BJ (cell line): ENCODE results near the gene SPTBN5. TPM values are rescaled to one million over a fixed set of nuclear protein-coding genes. Genes with fewer than 3 reads are reported as not detected.

Experiments
- CTCF ChIA-PET: fragments of 350-600 bp; formaldehyde crosslinking; extraction: SDS; loops from one replicate; lab custom pipeline; 2021; ENCODE audit warnings: antibody characterized with exemption, inconsistent platforms; lab: Yijun Ruan, JAX
- POLR2A ChIA-PET: fragments of 300-600 bp; sonication (Branson Sonifier 250); formaldehyde crosslinking; extraction: SDS; loops from one replicate; lab custom pipeline; 2021; ENCODE audit warnings: antibody characterized with exemption; lab: Charles Lee
- DNase-seq: peaks from one replicate; pipeline ENCODE4 v3.0.0-alpha.2; 2011; ENCODE audit warnings: low read depth
- H3K27me3 ChIP-seq: 2 replicates; pipeline ENCODE4 v1.6.0; 2011; ENCODE audit warnings: low read length; ENCODE audit not compliant: control insufficient read depth, insufficient read depth
- H3K36me3 ChIP-seq: 2 replicates; pipeline ENCODE4 v1.5.1; 2011; ENCODE audit warnings: low read length; ENCODE audit not compliant: control insufficient read depth, insufficient read depth
- H3K4me3 ChIP-seq: 2 replicates; pipeline ENCODE4 v1.5.1; 2011; ENCODE audit warnings: low read depth, mild to moderate bottlenecking, control low read depth, low read length
- polyA plus RNA-seq: library from polyadenylated mRNA; depleted of rRNA; stranded (reverse); fragments of >200 nt; gene quantifications from 2 replicates; pipeline ENCODE4 v1.2.3, GENCODE V29; 2011
- TF ChIP-seq, protein P1 (sequence below): IDR thresholded peaks from 2 replicates; pipeline ENCODE4 v1.5.1; 2011; ENCODE audit warnings: low read depth, mild to moderate bottlenecking, control low read depth, inconsistent platforms, low read length, moderate library complexity; ENCODE audit not compliant: insufficient read depth

SPTBN5 gene
- polyA plus RNA-seq, 1 experiment, result 0.04 TPM

DNA sequence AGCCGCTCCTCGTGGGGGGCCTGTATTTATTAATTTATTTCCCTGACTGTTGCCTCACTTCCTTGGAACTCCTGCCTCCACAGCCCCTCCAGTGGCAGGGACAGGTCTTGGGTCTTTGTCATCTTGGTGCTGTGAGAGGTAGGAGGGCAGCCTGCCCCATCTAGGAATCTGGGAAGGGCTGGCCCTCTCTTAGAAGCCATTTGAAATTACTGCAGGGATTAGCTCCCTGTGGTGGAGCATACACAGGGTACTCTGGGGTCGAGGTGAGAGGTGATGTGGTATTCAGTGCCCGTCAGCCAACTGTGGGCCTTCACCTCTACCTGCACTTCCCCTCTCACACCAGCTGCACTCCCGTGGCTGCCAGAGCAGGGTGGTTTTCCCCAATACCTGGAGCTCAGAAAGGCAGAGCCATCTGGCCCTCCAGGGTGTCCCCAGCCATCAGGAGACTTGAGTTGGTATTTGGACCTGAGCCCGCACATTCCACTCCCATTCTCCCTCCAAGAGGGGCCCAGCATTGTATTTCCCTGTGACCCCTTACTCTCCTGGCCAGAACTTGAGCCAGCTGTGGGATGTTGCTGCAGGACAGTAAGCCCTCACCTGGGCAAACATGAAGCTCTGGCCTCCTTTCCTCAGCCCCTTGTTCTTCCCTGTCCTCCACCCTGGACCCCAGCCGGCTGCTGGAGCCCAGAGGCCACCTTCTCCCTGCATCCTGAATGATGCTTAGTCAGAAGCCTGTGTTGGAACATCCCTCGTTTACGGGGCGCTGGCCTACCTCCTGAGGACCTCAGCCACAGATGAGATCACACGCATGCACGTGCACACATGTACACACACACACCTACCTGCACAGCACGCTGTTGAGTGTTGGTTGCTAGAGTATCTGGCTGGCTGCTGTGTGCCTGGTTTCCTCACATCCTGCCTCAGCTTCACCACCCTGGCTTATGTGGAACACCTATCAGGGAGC is 68.0 kb downstream of the SPTBN5 start:
- ChIA-PET POLR2A (no interaction called here), CTCF (interaction anchor here (1.0 kb wide), 1 partner anchor 52 kb away, joined by 3 read pairs; the partner anchor contains the start of gene MAPKBP1)
- Histone ChIP-seq H3K27me3 (no peaks in the 10 kb centered on the region), H3K4me3 (no peak overlapping the region), H3K36me3 (peaks cover 28% of the 10 kb centered on the region)
- DNase-seq, result no peak
- TF ChIP-seq, protein P1, sequence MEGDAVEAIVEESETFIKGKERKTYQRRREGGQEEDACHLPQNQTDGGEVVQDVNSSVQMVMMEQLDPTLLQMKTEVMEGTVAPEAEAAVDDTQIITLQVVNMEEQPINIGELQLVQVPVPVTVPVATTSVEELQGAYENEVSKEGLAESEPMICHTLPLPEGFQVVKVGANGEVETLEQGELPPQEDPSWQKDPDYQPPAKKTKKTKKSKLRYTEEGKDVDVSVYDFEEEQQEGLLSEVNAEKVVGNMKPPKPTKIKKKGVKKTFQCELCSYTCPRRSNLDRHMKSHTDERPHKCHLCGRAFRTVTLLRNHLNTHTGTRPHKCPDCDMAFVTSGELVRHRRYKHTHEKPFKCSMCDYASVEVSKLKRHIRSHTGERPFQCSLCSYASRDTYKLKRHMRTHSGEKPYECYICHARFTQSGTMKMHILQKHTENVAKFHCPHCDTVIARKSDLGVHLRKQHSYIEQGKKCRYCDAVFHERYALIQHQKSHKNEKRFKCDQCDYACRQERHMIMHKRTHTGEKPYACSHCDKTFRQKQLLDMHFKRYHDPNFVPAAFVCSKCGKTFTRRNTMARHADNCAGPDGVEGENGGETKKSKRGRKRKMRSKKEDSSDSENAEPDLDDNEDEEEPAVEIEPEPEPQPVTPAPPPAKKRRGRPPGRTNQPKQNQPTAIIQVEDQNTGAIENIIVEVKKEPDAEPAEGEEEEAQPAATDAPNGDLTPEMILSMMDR, result no peak

DNA sequence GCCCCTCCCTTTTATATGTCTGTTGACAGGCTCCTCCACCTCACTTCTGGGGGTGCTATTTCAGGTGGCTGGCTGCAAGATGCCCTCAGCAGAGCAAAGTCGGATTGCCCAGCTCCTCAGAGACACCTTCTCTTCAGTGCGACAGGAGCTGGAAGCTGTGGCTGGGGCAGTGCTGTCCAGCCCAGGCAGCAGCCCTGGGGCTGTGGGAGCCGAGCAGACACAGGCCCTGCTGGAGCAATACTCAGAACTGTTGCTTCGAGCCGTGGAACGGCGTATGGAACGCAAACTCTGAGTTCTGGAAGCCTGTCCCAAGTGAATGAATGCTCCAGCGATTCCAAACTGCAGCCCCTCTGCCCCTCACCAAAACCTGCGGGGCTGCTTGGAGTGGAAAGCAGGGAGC is 68.7 kb downstream of the SPTBN5 start:
- POLR2A ChIA-PET, result no interaction called here
- no peak overlapping the region for H3K4me3 ChIP-seq
- peaks cover 29% of the 10 kb centered on the region for H3K36me3 ChIP-seq
- CTCF ChIA-PET, result interaction anchor here (1.0 kb wide), 1 partner anchor 51 kb away, joined by 3 read pairs; the partner anchor contains the start of gene MAPKBP1
- TF ChIP-seq, protein P1, result no peak
- no peaks in the 10 kb centered on the region for H3K27me3 ChIP-seq
- DNase-seq, result no peak

DNA sequence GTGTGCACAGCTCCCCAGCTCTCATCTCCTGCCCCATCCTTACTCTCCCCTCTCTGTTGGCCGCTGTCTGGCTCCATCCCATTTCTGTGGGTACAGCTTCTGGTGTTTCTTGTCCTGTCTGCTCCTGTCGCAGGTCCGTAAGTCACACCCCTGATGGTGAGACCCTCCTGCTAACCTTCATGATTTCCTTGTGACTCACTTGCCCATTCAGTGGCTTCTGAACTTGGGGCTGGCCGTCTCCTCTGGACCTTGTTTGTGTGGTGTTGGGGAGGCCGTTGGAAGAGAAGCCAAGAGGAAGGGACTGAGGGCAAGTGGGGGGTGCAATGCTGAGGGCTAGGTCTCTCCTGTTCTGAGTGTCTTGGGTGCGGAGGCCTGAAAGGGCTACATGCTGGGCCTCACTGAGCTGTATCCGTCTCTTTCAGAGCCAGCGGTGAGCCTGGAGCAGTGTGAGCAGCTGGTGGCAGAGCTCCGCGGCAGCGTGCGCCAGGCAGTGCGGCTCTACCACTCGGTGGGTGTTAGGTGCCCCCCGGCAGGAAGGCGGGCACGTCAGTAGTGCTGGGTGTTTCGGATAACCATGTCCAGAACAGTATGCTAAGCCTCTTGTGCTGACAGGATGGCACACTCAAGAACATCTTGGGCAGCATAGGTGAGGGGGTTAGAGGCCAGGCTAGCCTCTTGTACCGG is 69.6 kb downstream of the SPTBN5 start:
- ChIA-PET POLR2A (no interaction called here), CTCF (interaction anchor here (0.9 to 5.0 kb wide), 3 partner anchors 13 to 360 kb away, joined by 5 to 36 read pairs (median 6); partner anchors contain the start of gene MAPKBP1)
- TF ChIP-seq, protein P1, result no peak
- Histone ChIP-seq H3K36me3 (peaks cover 32% of the 10 kb centered on the region), H3K27me3 (no peaks in the 10 kb centered on the region), H3K4me3 (no peak overlapping the region)
- no peak for DNase-seq

DNA sequence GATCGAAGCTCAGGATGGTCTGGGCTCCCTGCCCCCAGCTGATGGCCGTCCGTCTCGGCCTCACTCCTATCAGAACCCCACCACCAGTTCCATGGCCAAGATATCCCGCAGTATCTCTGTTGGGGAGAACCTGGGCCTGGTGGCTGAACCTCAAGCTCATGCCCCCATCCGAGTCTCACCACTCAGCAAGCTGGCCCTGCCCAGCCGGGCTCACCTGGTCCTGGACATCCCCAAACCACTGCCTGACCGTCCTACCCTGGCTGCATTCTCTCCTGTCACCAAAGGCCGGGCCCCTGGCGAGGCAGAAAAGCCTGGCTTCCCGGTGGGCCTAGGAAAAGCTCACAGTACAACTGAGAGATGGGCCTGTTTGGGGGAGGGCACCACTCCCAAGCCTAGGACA is 70.4 kb downstream of the SPTBN5 start:
- no peaks in the 10 kb centered on the region for H3K27me3 ChIP-seq
- CTCF ChIA-PET, result interaction anchor here (0.9 to 5.0 kb wide), 3 partner anchors 12 to 359 kb away, joined by 5 to 36 read pairs (median 6); partner anchors contain the start of gene MAPKBP1
- POLR2A ChIA-PET, result no interaction called here
- TF ChIP-seq, protein P1, result no peak
- no peak for DNase-seq
- no peak overlapping the region for H3K4me3 ChIP-seq
- peaks cover 38% of the 10 kb centered on the region for H3K36me3 ChIP-seq

DNA sequence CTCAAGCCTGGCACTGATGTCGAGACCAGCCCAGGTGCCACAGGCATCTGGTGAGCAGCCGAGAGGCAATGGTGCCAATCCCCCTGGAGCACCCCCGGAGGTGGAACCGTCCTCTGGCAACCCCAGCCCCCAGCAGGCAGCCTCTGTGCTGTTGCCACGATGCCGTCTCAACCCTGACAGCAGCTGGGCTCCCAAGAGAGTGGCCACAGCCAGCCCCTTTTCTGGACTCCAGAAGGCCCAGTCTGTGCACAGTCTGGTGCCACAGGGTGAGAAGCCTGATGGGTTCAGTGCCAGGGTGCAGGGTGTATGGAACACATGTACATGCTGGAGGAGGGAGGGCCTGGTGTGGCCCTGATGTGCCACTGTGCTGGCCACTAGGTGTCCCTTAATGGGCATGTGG is 70.9 kb downstream of the SPTBN5 start:
- H3K4me3 ChIP-seq, result no peak overlapping the region
- H3K27me3 ChIP-seq, result no peaks in the 10 kb centered on the region
- CTCF ChIA-PET, result interaction anchor here (1.5 to 5.0 kb wide), 2 partner anchors 12 to 49 kb away, joined by 6 to 36 read pairs; partner anchors contain the start of gene MAPKBP1
- peaks cover 43% of the 10 kb centered on the region for H3K36me3 ChIP-seq
- POLR2A ChIA-PET, result no interaction called here
- TF ChIP-seq, protein P1, result no peak
- no peak for DNase-seq
